IMR-90 (cell line): ENCODE data around the gene SNCA. TPM values are rescaled to one million over a fixed set of nuclear protein-coding genes. Genes with fewer than 3 reads are reported as not detected.

Experiments used
- ATAC-seq: fragments of 200-7000 bp; cut with Tn5 transposase; 2 replicates; pipeline ENCODE4 v1.9.1; 2020; ENCODE audit warnings: low read depth, mild to moderate bottlenecking, moderate library complexity
- BruUV-seq: library from RNA; stranded (reverse); fragments of 400-500 nt; replicated peaks from 2 replicates; lab custom pipeline; 2021; lab: Mats Ljungman, UMichigan
- CTCF ChIA-PET: fragments of 300-600 bp; formaldehyde crosslinking; extraction: SDS; loops from one replicate; lab custom pipeline; 2021; ENCODE audit warnings: antibody characterized with exemption; lab: Yijun Ruan, JAX
- POLR2A ChIA-PET: fragments of 300-600 bp; sonication (Branson Sonifier 250); formaldehyde crosslinking; loops from one replicate; lab custom pipeline; 2022; ENCODE audit warnings: antibody characterized with exemption; ENCODE audit not compliant: unreplicated experiment; lab: Charles Lee
- DNase-seq: peaks from one replicate; pipeline ENCODE4 v3.0.0; 2013
- H2AFZ ChIP-seq: replicated peaks from 2 replicates; pipeline ENCODE3; 2013; ENCODE audit warnings: low read length, mild to moderate bottlenecking; ENCODE audit not compliant: poor library complexity
- H2AK5ac ChIP-seq: 2 replicates; pipeline ENCODE4 v1.6.1; 2013; ENCODE audit warnings: low read depth, low read length, inconsistent platforms
- H2AK9ac ChIP-seq: replicated peaks from 2 replicates; pipeline ENCODE3; 2013; ENCODE audit warnings: mild to moderate bottlenecking, low read depth, low read length, moderate library complexity; ENCODE audit not compliant: poor library complexity
- H2BK120ac ChIP-seq: 2 replicates; pipeline ENCODE4 v1.6.1; 2013; ENCODE audit warnings: low read depth, low read length, inconsistent platforms
- H2BK15ac ChIP-seq: 3 replicates; pipeline ENCODE4 v1.6.1; 2013; ENCODE audit warnings: low read depth, low read length, inconsistent platforms
- H2BK20ac ChIP-seq: 2 replicates; pipeline ENCODE4 v1.6.1; 2013; ENCODE audit warnings: low read depth, mild to moderate bottlenecking, inconsistent platforms, low read length, moderate library complexity
- H2BK5ac ChIP-seq: 2 replicates; pipeline ENCODE4 v1.6.1; 2013; ENCODE audit warnings: mild to moderate bottlenecking, low read depth, low read length, inconsistent platforms; ENCODE audit not compliant: poor library complexity, severe bottlenecking
- H3K14ac ChIP-seq: replicated peaks from 2 replicates; pipeline ENCODE4 v1.6.1; 2013; ENCODE audit warnings: low read depth, low read length, inconsistent platforms
- H3K18ac ChIP-seq: 2 replicates; pipeline ENCODE4 v1.6.1; 2013; ENCODE audit warnings: low read depth, low read length, control low read depth
- H3K23ac ChIP-seq: 2 replicates; pipeline ENCODE4 v1.6.1; 2013; ENCODE audit warnings: low read depth, low read length, inconsistent platforms
- H3K27ac ChIP-seq: 2 replicates; pipeline ENCODE4 v1.5.1; 2013; ENCODE audit warnings: mild to moderate bottlenecking, control low read depth, low read length; ENCODE audit not compliant: insufficient read depth
- H3K27me3 ChIP-seq: 2 replicates; pipeline ENCODE4 v1.6.1; 2013; ENCODE audit warnings: low read length; ENCODE audit not compliant: control insufficient read depth, insufficient read depth
- H3K36me3 ChIP-seq: 2 replicates; pipeline ENCODE4 v1.6.1; 2013; ENCODE audit warnings: low read length, mixed read lengths; ENCODE audit not compliant: control insufficient read depth, insufficient read depth
- H3K4ac ChIP-seq: 2 replicates; pipeline ENCODE4 v1.6.1; 2013; ENCODE audit warnings: low read depth, low read length, inconsistent platforms
- H3K4me1 ChIP-seq: 2 replicates; pipeline ENCODE4 v1.6.1; 2013; ENCODE audit warnings: low read length, mixed read lengths; ENCODE audit not compliant: control insufficient read depth, insufficient read depth
- H3K4me2 ChIP-seq: 2 replicates; pipeline ENCODE4 v1.6.1; 2013; ENCODE audit warnings: low read depth, mild to moderate bottlenecking, control low read depth, low read length, moderate library complexity
- H3K4me3 ChIP-seq: 2 replicates; pipeline ENCODE4 v1.5.1; 2013; ENCODE audit warnings: low read depth, mild to moderate bottlenecking, control low read depth, low read length, moderate library complexity; ENCODE audit not compliant: insufficient read depth
- H3K56ac ChIP-seq: 2 replicates; pipeline ENCODE4 v1.6.1; 2013; ENCODE audit warnings: low read length, inconsistent platforms; ENCODE audit not compliant: insufficient read depth; ENCODE audit errors: extremely low read depth
- H3K79me1 ChIP-seq, 2 experiments: 2 replicates each; pipeline ENCODE4 v1.6.1; 2013; ENCODE audit warnings: low read length in 2 of 2, inconsistent platforms in 1 of 2, low read depth in 1 of 2
- H3K9ac ChIP-seq: 2 replicates; pipeline ENCODE4 v1.6.1; 2013; ENCODE audit warnings: low read depth, low read length, control low read depth
- H3K9me1 ChIP-seq: 2 replicates; pipeline ENCODE4 v1.6.1; 2013; ENCODE audit warnings: low read length, inconsistent platforms; ENCODE audit not compliant: insufficient read depth
- H3K9me3 ChIP-seq: 2 replicates; pipeline ENCODE4 v1.6.1; 2013; ENCODE audit warnings: low read length; ENCODE audit not compliant: control insufficient read depth, insufficient read depth
- H4K20me1 ChIP-seq: 2 replicates; pipeline ENCODE4 v1.6.1; 2013; ENCODE audit warnings: low read length, inconsistent platforms; ENCODE audit not compliant: insufficient read depth
- H4K5ac ChIP-seq: 2 replicates; pipeline ENCODE4 v1.6.1; 2013; ENCODE audit warnings: mild to moderate bottlenecking, low read depth, low read length, control low read depth
- H4K8ac ChIP-seq, 2 experiments: 2 replicates each; pipeline ENCODE4 v1.6.1; 2013; ENCODE audit warnings: low read depth in 2 of 2, low read length in 2 of 2, control low read depth in 1 of 2, inconsistent platforms in 1 of 2
- H4K91ac ChIP-seq: 2 replicates; pipeline ENCODE4 v1.6.1; 2013; ENCODE audit warnings: low read depth, low read length, inconsistent platforms; ENCODE audit not compliant: insufficient read depth
- CHD1 ChIP-seq: IDR thresholded peaks from 2 replicates; pipeline ENCODE4 v1.6.1; 2012; ENCODE audit warnings: low read depth, low read length, improper control_type of control experiment
- ELK1 ChIP-seq: fragments of 150-350 bp; IDR thresholded peaks from 2 replicates; pipeline ENCODE4 v1.6.1; 2016; ENCODE audit warnings: low read depth, mild to moderate bottlenecking, low read length, moderate library complexity, borderline replicate concordance
- MAFK ChIP-seq: IDR thresholded peaks from 2 replicates; pipeline ENCODE4 v1.6.1; 2012; ENCODE audit warnings: low read depth, low read length, improper control_type of control experiment
- MAZ ChIP-seq: IDR thresholded peaks from 2 replicates; pipeline ENCODE4 v1.6.1; 2012; ENCODE audit warnings: low read depth, mild to moderate bottlenecking, low read length, improper control_type of control experiment, moderate library complexity, borderline replicate concordance
- NFE2L2 ChIP-seq: fragments of 150-350 bp; IDR thresholded peaks from 2 replicates; pipeline ENCODE4 v1.6.1; 2016; ENCODE audit warnings: low read depth, mild to moderate bottlenecking, low read length
- POLR2A ChIP-seq: IDR thresholded peaks from 2 replicates; pipeline ENCODE4 v1.6.1; 2012; ENCODE audit warnings: mild to moderate bottlenecking, low read depth, low read length
- RAD21 ChIP-seq: IDR thresholded peaks from 2 replicates; pipeline ENCODE4 v1.6.1; 2012; ENCODE audit warnings: low read length, improper control_type of control experiment
- RFX5 ChIP-seq: IDR thresholded peaks from 2 replicates; pipeline ENCODE4 v1.8.0; 2012; ENCODE audit warnings: low read depth, mild to moderate bottlenecking, low read length, moderate library complexity
- SMC3 ChIP-seq: fragments of 150-350 bp; IDR thresholded peaks from 2 replicates; pipeline ENCODE4 v1.6.1; 2016; ENCODE audit warnings: low read depth, mild to moderate bottlenecking, antibody characterized with exemption, low read length, moderate library complexity
- dilution Hi-C: fragments of 300-500 bp; cut with HindIII; formaldehyde crosslinking; loops from one replicate; pipeline ENCODE4 v1.14.3; 2018; ENCODE audit warnings: low sequenced_read_pairs; ENCODE audit not compliant: unreplicated experiment
- in situ Hi-C: fragments of 300-500 bp; cut with MboI; formaldehyde crosslinking; loops from 3 replicates; pipeline ENCODE4 v1.14.3; 2019; ENCODE audit warnings: low sequenced_read_pairs, inconsistent platforms, mixed read lengths
- intact Hi-C: fragments of 100-400 bp; cut with micrococcal nuclease; formaldehyde crosslinking; loops from 2 replicates; pipeline ENCODE4 v1.10.0; 2022
- polyA plus RNA-seq, 3 experiments: library from polyadenylated mRNA; depleted of rRNA; stranded (reverse); fragments of >200 nt; gene quantifications; 2 replicates each; pipeline ENCODE4 v1.2.3, GENCODE V29; 2012; ENCODE audit warnings: low replicate concordance in 1 of 3
- total RNA-seq: library from RNA; depleted of rRNA; stranded (reverse); fragments of >200 nt; gene quantifications from 2 replicates; pipeline ENCODE4 v1.2.3, GENCODE V29; 2012
- TF ChIP-seq, protein P1 (sequence below): fragments of 150-350 bp; IDR thresholded peaks from 2 replicates; pipeline ENCODE4 v1.6.1; 2017; ENCODE audit warnings: mild to moderate bottlenecking, antibody characterized with exemption, low read length, low read depth

SNCA gene
- total and polyA plus RNA-seq, 2 of the 4 experiments (the other 2 are of a cell fraction), result 0.36 to 0.46 TPM

- H2AK9ac ChIP-seq, result no peak overlapping the region
- no peaks in the 10 kb centered on the region for H3K79me1 ChIP-seq
- H3K9ac ChIP-seq, result no peak overlapping the region
- ChIA-PET POLR2A (interaction anchor here (0.7 kb wide), 1 partner anchor 174 kb away, joined by 3 read pairs; no protein-coding TSS in a partner anchor), CTCF (interaction anchor here (0.6 to 1.6 kb wide), 6 partner anchors 12 to 436 kb away, joined by 3 to 8 read pairs (median 4); no protein-coding TSS in a partner anchor)
- no peaks in the 10 kb centered on the region for H3K9me1 ChIP-seq
- H4K5ac ChIP-seq, result no peak overlapping the region
- H3K18ac ChIP-seq, result no peak overlapping the region
- intact Hi-C loops (loop anchor here (1.0 kb wide), 1 partner anchor 382 kb away; no protein-coding TSS in a partner anchor), dilution Hi-C loops (no loop called here), in situ Hi-C loops (loop anchor here (25.0 kb wide), 1 partner anchor 381 kb away; no protein-coding TSS in a partner anchor)
- ATAC-seq (no peak), DNase-seq (no peak)
- H2BK15ac ChIP-seq, result no peak overlapping the region
- BruUV-seq, result no TSS peak
- no peaks in the 10 kb centered on the region for H3K36me3 ChIP-seq
- H4K91ac ChIP-seq, result no peak overlapping the region
- no peak overlapping the region for H3K56ac ChIP-seq
- no peaks in the 10 kb centered on the region for H3K27me3 ChIP-seq
- no peaks in the 10 kb centered on the region for H4K20me1 ChIP-seq
- TF ChIP-seq ELK1, result no peak
- TF ChIP-seq RAD21, result no peak
- TF ChIP-seq POLR2A, result no peak
- no peak for TF ChIP-seq MAFK
- no peak for TF ChIP-seq MAZ
- no peak for TF ChIP-seq SMC3
- TF ChIP-seq RFX5, result no peak
- no peak for TF ChIP-seq CHD1
- TF ChIP-seq, protein P1, sequence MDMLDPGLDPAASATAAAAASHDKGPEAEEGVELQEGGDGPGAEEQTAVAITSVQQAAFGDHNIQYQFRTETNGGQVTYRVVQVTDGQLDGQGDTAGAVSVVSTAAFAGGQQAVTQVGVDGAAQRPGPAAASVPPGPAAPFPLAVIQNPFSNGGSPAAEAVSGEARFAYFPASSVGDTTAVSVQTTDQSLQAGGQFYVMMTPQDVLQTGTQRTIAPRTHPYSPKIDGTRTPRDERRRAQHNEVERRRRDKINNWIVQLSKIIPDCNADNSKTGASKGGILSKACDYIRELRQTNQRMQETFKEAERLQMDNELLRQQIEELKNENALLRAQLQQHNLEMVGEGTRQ, result no peak
- no peak for TF ChIP-seq NFE2L2
- H2AFZ ChIP-seq, result no peak overlapping the region
- H2BK20ac ChIP-seq, result no peak overlapping the region
- no peaks in the 10 kb centered on the region for H3K9me3 ChIP-seq
- no peak overlapping the region for H3K4ac ChIP-seq
- H3K27ac ChIP-seq, result no peak overlapping the region
- no peak overlapping the region for H3K23ac ChIP-seq
- no peak overlapping the region for H4K8ac ChIP-seq
- no peak overlapping the region for H2BK5ac ChIP-seq
- no peak overlapping the region for H3K4me2 ChIP-seq
- H3K14ac ChIP-seq, result no peak overlapping the region
- H3K4me1 ChIP-seq, result no peaks in the 10 kb centered on the region
- no peak overlapping the region for H2BK120ac ChIP-seq
- no peak overlapping the region for H2AK5ac ChIP-seq
- H3K4me3 ChIP-seq, result no peak overlapping the region
Observed at GRCh38 chr4:89868276-89868675, 31.3 kb upstream of the SNCA start.
